RWPE1 (cell line): ENCODE data around the gene AGPAT4.

Experiments
- CTCF ChIA-PET: fragments of 350-600 bp; sonication (Branson Sonifier 250); formaldehyde crosslinking; extraction: SDS; loops from one replicate; lab custom pipeline; 2021; lab: Yijun Ruan, JAX
- POLR2A ChIA-PET: fragments of 400-600 bp; formaldehyde crosslinking; extraction: SDS; loops from one replicate; lab custom pipeline; 2020; ENCODE audit warnings: antibody characterized with exemption; ENCODE audit not compliant: low non-redundant PET; lab: Yijun Ruan, JAX
- DNase-seq: peaks from one replicate; pipeline ENCODE4 v3.0.0; 2012; ENCODE audit warnings: low spot score
- H3K27ac ChIP-seq: fragments of 450-650 bp; 2 replicates; pipeline ENCODE4 v1.5.1; 2017
- TF ChIP-seq, protein P1 (sequence below): fragments of 450-650 bp; conservative IDR thresholded peaks from 2 replicates; pipeline ENCODE4 v1.5.1; 2017; ENCODE audit warnings: low read depth, mild to moderate bottlenecking

AGPAT4 gene

DNA sequence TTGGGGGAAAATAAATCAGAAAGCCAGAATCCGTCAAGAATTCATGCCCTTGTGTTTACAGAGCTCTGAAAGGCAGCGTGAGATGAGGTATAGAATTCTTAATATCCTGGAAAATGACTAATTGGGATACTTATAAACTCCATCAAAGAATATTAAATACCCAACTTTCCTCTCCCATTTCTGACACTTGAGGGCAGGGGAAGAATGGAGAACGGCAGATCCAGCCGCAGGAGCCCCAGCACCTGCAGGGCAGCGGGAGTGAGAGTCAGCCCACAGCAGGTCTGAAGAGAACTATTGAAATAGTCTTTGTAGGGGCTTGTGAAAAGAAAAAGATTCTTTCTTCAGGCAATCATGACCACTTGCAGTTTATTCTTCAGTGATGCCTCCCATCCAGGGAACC lies 107.2 kb downstream of the AGPAT4 start:
- ChIA-PET CTCF (no interaction called here), POLR2A (no interaction called here)

DNA sequence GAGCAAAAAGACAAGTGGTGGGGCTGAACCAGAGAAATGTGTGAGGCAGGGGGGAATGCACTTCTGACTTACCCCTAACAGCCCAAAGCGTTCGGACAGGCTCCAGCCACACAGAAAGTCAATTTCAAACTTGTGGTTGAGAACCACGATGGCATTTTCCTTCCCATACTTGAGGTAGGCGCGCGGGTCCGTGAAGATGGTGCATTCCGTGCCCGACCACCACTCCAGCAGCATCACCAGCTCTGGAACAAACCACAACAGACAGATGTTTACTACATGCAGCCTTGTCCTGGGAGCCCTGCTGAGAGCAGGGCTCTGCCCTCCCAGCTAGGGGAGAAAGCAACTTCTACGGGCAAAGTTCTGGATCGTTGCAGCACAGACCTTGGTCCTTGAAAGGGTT lies 107.7 kb downstream of the AGPAT4 start:
- ChIA-PET CTCF (no interaction called here), POLR2A (no interaction called here)
- no peak for DNase-seq
- no peak overlapping the region for H3K27ac ChIP-seq
- TF ChIP-seq, protein P1, sequence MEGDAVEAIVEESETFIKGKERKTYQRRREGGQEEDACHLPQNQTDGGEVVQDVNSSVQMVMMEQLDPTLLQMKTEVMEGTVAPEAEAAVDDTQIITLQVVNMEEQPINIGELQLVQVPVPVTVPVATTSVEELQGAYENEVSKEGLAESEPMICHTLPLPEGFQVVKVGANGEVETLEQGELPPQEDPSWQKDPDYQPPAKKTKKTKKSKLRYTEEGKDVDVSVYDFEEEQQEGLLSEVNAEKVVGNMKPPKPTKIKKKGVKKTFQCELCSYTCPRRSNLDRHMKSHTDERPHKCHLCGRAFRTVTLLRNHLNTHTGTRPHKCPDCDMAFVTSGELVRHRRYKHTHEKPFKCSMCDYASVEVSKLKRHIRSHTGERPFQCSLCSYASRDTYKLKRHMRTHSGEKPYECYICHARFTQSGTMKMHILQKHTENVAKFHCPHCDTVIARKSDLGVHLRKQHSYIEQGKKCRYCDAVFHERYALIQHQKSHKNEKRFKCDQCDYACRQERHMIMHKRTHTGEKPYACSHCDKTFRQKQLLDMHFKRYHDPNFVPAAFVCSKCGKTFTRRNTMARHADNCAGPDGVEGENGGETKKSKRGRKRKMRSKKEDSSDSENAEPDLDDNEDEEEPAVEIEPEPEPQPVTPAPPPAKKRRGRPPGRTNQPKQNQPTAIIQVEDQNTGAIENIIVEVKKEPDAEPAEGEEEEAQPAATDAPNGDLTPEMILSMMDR, result no peak

More for the DNA sequence above, 107.2 kb downstream of the AGPAT4 start:
- TF ChIP-seq, protein P1, result no peak
- H3K27ac ChIP-seq, result no peak overlapping the region
- DNase-seq, result no peak

DNA sequence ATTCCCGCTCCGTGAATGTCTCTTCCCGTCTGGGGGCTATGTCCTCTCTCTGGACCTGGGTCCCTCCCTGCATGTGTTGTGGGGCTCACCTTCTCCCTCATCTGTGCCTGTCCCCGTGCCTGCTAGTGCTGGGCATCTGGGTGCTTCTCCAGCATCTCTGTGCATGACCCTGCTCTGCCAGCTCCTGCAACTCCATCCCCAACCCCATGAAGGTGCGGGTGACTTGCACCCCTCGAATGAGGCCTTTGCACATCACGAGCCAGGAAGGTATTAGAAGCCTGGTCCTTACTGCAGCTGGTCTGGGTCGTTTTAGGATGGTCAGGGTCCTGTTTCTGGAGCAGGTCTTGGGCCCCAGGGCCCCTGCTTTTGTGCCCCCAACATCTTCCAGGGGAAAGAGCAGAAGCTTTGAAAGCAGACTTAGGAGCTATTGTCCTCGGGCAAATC lies 109.7 kb downstream of the AGPAT4 start:
- POLR2A ChIA-PET, result no interaction called here
- DNase-seq, result no peak
- TF ChIP-seq, protein P1, result no peak
- CTCF ChIA-PET, result no interaction called here
- H3K27ac ChIP-seq, result no peak overlapping the region

DNA sequence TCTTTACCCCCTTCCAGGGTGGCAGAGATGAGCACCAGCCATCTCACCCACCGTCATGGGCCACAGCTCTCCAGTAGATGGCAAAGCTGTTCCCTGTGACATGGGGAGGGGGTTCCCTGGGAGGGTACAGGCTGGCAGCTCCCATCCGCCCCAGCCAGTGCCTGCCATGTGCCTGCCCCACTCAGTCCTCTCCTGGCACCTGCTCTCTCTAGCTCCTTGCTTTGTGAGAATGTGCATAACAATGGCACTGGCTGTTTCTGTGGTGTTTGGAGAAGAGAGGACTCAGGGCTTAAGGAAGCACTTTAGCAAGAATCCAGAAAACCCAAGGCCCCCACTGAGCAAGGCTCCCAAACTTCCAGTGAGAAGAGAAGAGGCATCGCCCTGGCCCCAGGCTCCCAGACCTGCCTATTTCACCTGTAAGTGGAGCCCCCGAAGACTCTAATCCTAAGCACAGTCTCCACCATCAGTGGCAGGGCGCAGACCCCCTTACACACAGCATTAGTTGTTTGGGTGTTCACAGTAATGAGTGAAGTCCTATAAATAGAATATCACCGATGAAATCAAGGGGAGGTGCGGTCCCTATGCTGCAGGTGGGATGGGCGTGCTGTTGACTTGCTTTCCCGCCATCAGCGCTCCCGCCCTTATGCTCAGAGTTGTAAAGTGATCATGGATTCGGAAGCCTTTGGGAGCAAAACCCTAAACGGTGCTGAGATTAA lies 110.2 kb downstream of the AGPAT4 start:
- TF ChIP-seq, protein P1, result no peak
- no peak for DNase-seq
- no peak overlapping the region for H3K27ac ChIP-seq
- POLR2A ChIA-PET, result no interaction called here
- CTCF ChIA-PET, result interaction anchor here (1.2 kb wide), 1 partner anchor 210 kb away, joined by 3 read pairs; no protein-coding TSS in a partner anchor

DNA sequence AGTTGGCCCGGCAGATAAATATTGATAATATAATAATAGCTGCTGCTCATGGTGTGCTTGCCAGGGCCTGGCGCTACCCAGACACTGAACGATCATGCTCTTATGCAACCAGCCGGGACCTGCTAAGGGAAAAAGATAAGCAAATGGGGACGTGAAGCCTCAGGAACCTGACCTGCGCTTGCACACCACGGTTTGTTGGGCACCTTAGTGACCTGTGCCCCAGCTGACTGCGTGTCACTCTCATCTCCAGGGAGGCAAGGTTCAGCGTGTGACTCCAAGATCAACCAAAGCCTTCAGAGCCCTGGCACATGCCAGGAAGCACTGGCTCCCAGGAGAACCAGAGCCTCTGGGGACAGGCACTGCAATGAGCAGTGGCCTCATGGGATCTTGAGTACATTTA lies 111.1 kb downstream of the AGPAT4 start:
- CTCF ChIA-PET, result interaction anchor here (1.2 kb wide), 1 partner anchor 211 kb away, joined by 3 read pairs; no protein-coding TSS in a partner anchor

DNA sequence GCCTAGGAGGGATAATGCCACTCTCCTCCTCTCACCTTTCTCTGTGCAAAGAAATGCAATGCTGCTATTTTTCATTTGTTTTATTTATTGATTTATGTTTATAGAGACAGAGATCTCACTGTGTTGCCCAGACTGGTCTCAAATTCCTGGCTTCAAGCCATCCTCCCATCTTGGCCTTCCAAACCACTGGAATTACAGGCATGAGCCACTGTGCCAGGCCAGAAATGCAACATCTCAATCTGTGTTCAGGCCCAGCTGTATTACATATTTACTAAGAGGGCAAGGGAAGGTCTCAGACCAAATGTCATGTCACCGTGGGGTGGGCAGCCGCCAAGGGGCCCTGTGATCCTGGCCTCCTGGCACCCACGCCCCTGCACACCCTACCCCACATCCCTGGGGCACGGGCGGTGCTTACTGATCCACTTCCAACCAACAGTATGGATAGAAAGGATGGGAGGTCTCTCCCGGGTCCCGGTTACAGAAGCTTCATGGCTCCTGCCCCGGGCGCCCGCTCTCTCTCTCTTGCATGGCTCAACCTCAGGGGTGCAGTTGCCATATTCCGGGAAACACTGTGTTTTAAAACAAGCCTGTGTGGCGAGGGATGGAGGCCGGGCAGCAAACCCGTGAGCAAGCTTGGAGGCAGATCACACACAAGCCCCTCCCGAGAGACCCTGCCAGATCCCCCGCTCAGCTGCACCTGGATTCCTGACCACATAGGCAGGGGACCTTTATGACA lies 111.8 kb downstream of the AGPAT4 start:
- ChIA-PET CTCF (interaction anchor here (0.6 to 1.2 kb wide), 3 partner anchors 18 to 728 kb away, joined by 3 read pairs; no protein-coding TSS in a partner anchor), POLR2A (no interaction called here)
- H3K27ac ChIP-seq, result peak overlapping the region; percentile 45
- no peak for DNase-seq
- TF ChIP-seq, protein P1, result no peak

More for the DNA sequence above, 111.1 kb downstream of the AGPAT4 start:
- DNase-seq, result no peak
- POLR2A ChIA-PET, result no interaction called here
- TF ChIP-seq, protein P1, result no peak
- no peak overlapping the region for H3K27ac ChIP-seq
